Kidney epithelial cell (primary cell): ENCODE results near the gene POLD2. TPM values are rescaled to one million over a fixed set of nuclear protein-coding genes. Genes with fewer than 3 reads are reported as not detected.

Experiments used
- DNase-seq: peaks from one replicate; pipeline ENCODE4 v3.0.0-alpha.2; 2010; ENCODE audit warnings: low read depth
- H3K27me3 ChIP-seq: 2 replicates; pipeline ENCODE4 v1.6.0; 2011; ENCODE audit warnings: low read length; ENCODE audit not compliant: control insufficient read depth, insufficient read depth
- H3K36me3 ChIP-seq: 2 replicates; pipeline ENCODE4 v1.5.1; 2011; ENCODE audit warnings: low read length; ENCODE audit not compliant: control insufficient read depth, insufficient read depth
- H3K4me3 ChIP-seq: 2 replicates; pipeline ENCODE4 v1.5.1; 2011; ENCODE audit warnings: low read depth, mild to moderate bottlenecking, control low read depth, low read length
- CTCF ChIP-seq: IDR thresholded peaks from 2 replicates; pipeline ENCODE4 v1.5.1; 2011; ENCODE audit warnings: mild to moderate bottlenecking, moderate library complexity, low read length, control low read depth, inconsistent platforms; ENCODE audit not compliant: insufficient read depth, poor library complexity, severe bottlenecking
- total RNA-seq: library from RNA; depleted of rRNA; stranded (reverse); fragments of >200 nt; gene quantifications from 2 replicates; pipeline ENCODE4 v1.2.3, GENCODE V29; 2015

The POLD2 gene
- total RNA-seq, 1 donor from 2014 or later: 73.0 TPM

GRCh38 chr7:44153948-44154335 lies 30.6 kb upstream of the POLD2 start:
- Histone ChIP-seq H3K4me3 (no peak overlapping the region), H3K27me3 (no peaks in the 10 kb centered on the region), H3K36me3 (no peaks in the 10 kb centered on the region)
- TF ChIP-seq CTCF: no peak
- DNase-seq: no peak

- H3K36me3 ChIP-seq: no peaks in the 10 kb centered on the region
- TF ChIP-seq CTCF: no peak
- H3K27me3 ChIP-seq: no peaks in the 10 kb centered on the region
- DNase-seq: no peak
- no peak overlapping the region for H3K4me3 ChIP-seq
Observed at GRCh38 chr7:44152971-44153947, 29.9 kb upstream of the POLD2 start.

GRCh38 chr7:44151956-44152355 lies 28.6 kb upstream of the POLD2 start:
- no peak for DNase-seq
- no peak overlapping the region for H3K4me3 ChIP-seq
- TF ChIP-seq CTCF: no peak
- H3K27me3 ChIP-seq: peaks cover 3% of the 10 kb centered on the region
- no peaks in the 10 kb centered on the region for H3K36me3 ChIP-seq

GRCh38 chr7:44150966-44151941 lies 27.9 kb upstream of the POLD2 start:
- H3K36me3 ChIP-seq: no peaks in the 10 kb centered on the region
- no peak for DNase-seq
- peaks cover 8% of the 10 kb centered on the region for H3K27me3 ChIP-seq
- no peak for TF ChIP-seq CTCF
- no peak overlapping the region for H3K4me3 ChIP-seq

- peaks cover 14% of the 10 kb centered on the region for H3K27me3 ChIP-seq
- DNase-seq: no peak
- H3K36me3 ChIP-seq: no peaks in the 10 kb centered on the region
- H3K4me3 ChIP-seq: no peak overlapping the region
- no peak for TF ChIP-seq CTCF
Observed at GRCh38 chr7:44150466-44150832, 27.1 kb upstream of the POLD2 start.
